ENCODE results near the gene DNM3.

The DNM3 gene

GRCh38 chr1:172201572-172201971 is 360.3 kb downstream of the DNM3 start:
- no peak for DNase-seq

DNA sequence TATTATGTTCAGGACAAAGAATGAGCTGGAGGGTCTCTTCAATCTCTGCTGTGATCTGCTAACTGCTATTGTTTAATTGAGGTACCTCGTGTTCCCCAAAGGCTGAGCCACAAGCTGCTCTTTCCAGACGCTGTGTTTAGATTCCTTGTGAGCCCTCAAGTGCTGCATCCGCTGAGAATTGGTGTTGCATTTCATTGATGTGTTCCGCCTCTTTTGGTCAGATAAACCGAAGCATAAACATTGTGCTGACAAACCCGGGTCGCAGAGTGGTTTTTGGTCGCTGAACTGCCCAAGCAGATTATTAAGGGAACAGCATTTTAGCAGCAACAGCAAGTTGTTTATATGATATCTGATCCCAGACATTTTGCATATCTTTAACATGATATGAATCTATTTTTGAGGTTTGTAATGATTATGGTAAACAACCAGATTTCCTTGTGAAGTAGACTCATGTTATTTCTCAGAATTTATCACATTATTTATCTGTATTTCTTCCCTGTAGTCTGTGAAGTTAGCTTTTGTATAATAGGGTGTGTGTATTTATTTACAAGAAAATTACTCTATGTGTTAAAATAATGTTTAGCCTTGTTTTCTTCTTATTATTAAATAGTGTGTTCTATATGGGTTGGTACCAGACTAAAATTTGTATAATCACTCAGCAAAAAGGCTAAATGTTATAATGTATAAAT is 362.0 kb downstream of the DNM3 start:
- no peak for DNase-seq

GRCh38 chr1:172203902-172204301 is 362.6 kb downstream of the DNM3 start:
- no peak for DNase-seq

GRCh38 chr1:172206256-172206655 is 365.0 kb downstream of the DNM3 start:
- no peak for DNase-seq

DNA sequence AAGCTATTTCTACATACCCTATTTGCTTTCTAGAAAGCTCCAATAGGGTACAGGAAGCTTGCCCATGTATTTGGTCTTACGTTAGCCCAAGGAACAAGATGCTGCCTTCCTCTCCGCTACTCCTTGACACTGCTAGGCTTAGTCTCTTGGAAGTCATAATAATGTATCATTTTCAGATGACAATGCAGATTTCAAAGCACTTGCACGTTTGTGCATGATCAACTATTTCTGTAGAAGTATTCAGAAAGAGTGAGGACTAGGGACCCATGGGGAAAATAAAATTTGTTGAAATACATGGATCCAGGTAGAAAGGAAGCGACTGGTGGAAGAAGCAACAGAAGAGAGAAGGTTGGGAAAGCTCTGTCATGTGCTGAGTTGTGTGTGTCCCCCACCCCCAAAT is 367.3 kb downstream of the DNM3 start:
- DNase-seq: no peak

DNA sequence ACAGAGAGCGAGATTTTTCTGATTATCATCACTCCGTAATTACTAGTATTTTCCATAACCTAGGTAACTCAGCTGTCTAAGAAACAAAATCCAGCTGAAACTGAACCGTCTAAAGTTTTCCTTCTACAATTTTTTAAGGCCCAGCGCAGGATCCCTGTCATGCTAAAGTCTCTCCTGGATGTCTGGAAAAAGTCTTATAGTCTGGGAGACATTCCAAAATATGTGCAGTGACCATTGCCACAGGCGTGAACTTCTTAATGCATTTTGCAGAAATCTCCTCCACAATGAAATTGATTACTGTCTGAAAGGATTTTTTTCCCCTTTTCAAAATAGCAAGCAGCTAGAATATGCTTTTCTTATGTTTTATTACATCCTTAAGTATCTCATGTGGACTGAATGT is 369.9 kb downstream of the DNM3 start:
- DNase-seq: no peak

DNA sequence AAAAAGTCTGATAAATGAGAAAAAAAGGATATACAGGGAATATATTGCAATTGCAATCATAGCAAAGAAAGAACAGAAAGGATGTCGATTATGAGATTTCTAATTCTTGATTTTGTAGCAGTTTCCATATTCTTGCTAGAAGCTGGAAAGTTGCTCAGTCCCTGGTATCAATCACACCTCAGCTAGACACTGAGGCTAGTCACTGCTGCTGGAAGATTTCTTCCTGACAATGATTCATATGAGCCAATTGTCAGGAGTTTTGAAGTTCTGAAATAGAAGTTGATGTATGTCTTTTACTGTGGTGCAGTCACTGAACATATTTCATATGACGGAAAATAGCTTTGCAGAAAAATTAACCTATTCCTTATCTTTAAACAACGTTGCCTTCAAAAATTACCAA is 370.8 kb downstream of the DNM3 start:
- DNase-seq: no peak

- DNase-seq: no peak
Observed at GRCh38 chr1:172215006-172215405, 373.7 kb downstream of the DNM3 start.

DNA sequence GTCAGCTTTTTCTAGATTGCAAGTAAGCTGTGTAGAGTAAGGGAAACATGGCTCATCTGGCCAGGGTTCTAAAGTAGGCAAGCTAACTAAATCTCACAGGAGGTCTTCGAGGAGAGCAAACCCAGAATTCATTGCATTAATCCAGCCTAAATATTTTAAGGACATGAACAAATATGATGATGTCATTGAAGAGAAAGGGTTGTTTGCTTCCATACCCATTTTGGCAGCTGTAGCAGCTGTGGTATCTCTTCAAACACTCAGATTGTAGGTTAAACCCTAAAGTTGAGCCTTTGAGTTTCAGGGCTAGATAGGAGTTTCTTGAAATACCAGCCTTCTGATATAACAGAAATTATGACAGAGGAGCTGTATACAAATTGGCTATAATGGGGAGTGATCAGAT is 378.7 kb downstream of the DNM3 start:
- no peak for DNase-seq

DNA sequence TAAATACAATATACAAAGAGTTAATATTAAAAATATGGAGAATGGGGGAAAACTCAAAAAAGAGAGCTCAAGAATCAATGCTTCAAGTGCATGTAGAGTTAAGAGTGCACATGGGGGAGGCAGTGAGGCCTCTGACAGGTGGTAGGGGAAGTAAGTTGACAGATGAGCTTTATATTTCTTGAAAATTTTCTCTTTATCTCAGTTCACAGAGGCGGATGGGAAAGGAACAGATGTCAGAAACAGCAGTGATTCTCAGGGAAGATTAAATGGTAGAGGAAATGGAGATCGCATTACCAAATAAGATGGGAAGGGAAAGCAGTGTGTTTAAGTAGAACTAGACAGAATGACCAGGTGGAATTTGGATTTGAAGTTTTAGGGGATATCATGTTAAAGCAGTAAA is 379.1 kb downstream of the DNM3 start:
- no peak for DNase-seq

DNA sequence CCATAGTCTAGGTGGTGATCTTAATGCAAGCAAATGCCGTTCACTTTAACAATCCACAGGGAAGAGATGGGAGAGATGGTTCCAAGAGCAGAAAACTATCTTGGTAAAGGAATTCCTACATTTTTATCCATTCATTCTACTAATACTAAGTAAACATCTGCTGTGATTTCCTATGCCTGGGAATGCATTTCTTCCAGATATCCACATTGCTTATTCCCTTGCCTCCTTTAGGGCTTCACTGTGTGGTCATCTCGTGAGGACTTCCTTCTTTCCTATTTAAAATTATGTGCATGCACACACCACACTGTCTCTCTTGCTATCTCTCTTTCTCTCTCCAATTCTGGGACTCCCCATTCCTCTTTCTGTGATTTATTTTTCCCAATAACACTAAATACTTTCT is 380.1 kb downstream of the DNM3 start:
- no peak for DNase-seq

GRCh38 chr1:172224871-172225270 is 383.6 kb downstream of the DNM3 start:
- DNase-seq: no peak

DNA sequence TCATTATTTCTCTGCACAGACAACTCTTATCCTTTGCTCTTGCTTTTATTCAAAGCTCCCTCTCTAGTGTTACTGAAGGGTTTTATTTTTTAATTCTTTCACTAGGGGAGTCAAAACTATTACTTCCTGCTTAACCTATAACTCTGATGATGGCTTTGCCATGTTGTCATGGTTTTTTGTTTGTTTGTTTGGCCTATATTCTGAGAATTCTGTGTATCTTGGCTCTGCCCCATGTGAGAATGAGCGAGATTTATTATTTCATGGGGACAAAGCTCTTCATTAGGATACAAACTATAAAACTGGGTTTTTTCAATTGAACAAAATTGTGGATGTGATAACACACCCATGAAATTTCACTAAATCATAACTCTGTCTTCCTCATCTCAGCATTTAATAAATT is 388.6 kb downstream of the DNM3 start:
- no peak for DNase-seq

- no peak for DNase-seq
Observed at GRCh38 chr1:172230526-172230925, 389.2 kb downstream of the DNM3 start.

GRCh38 chr1:172236958-172237357 is 395.7 kb downstream of the DNM3 start:
- DNase-seq: no peak

- no peak for DNase-seq
Observed at GRCh38 chr1:172238158-172238557, 396.9 kb downstream of the DNM3 start.

- DNase-seq: no peak
Observed at GRCh38 chr1:172238965-172239364, 397.7 kb downstream of the DNM3 start.

GRCh38 chr1:172239901-172240300 is 398.6 kb downstream of the DNM3 start:
- no peak for DNase-seq

DNA sequence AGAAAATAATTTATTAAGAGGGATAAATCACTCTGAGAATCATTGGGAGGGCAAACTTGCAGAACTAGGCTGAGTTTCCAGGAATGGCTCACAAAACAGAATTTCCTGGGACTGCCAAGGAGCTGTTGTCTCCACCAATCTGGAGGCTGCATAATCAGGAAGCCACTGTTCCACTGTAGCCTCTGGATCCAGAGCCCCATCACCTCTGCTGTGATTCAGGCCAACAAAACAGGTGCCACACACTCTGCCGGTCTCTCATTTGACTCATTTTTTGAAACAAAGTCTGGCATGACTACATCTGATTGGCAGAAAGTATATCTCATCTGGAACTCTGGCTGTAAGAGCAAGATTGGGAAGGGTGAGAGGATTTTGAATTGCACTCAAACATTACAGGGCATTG is 400.2 kb downstream of the DNM3 start:
- no peak for DNase-seq

GRCh38 chr1:172244865-172245264 is 403.6 kb downstream of the DNM3 start:
- no peak for DNase-seq

GRCh38 chr1:172245788-172246187 is 404.5 kb downstream of the DNM3 start:
- DNase-seq: no peak

- no peak for DNase-seq
Observed at GRCh38 chr1:172246521-172247390, 405.5 kb downstream of the DNM3 start.

DNA sequence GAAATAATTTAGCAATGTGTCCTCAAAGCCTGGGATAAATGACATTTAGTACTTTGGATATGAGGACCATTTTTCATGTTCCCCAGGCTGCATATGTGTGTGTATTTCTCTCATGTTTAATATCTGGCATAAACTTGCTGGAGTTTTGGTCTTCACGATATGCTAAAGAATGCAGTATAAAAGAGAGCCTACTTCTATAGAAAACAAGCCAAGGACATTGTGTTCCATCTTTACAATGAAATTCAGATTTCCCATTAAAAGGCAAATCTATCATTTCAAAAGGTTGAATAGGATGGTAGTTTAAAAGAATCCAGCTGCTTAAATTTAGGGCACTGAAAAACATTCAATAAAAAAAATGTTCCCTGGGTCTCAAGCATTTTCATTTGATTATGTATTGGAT is 410.2 kb downstream of the DNM3 start:
- DNase-seq: no peak

GRCh38 chr1:172252321-172252720 is 411.0 kb downstream of the DNM3 start:
- no peak for DNase-seq

DNA sequence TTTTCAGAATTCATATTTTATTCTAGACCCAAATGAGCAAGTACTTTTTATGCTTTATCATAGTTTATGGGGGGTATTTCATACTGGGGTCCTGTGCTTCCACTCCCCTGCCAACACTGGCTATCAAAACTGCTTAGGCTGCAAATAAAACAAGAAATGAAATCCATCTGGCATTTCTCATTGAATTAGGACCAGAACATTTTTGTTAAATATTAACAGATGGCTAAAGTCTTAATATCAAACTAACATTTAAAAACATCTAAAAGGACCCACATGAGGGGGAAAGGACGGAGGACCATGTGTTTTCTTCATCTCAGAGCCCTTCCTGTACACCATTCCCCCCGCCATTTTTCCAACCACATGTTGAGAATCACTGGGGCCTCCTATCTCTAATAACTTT is 411.7 kb downstream of the DNM3 start:
- no peak for DNase-seq
